CD4-positive, CD25-positive, alpha-beta regulatory T cell (primary cell): Measurements from ENCODE around the gene DYRK3. TPM values are rescaled to one million over a fixed set of nuclear protein-coding genes. Genes with fewer than 3 reads are reported as not detected.

ENCODE experiments used
- ATAC-seq, 2 donors: fragments of 150-1000 bp; cut with Tn5 transposase; one replicate each; pipeline ENCODE4 v1.10.0; 2021; ENCODE audit warnings: low read depth in 2 of 2, moderate number of reproducible peaks in 2 of 2, moderate library complexity in 1 of 2
- DNase-seq, 3 donors: peaks; one replicate each; pipeline versions ENCODE4 v3.0.0 to v3.0.0-alpha.2; 2012 to 2022; ENCODE audit warnings: mixed read lengths in 1 of 3
- H3K27ac ChIP-seq: one replicate; pipeline ENCODE4 v1.7.0; 2013; ENCODE audit warnings: mild to moderate bottlenecking, low read length; ENCODE audit not compliant: insufficient read depth, poor library complexity, severe bottlenecking
- H3K27me3 ChIP-seq: one replicate; pipeline ENCODE4 v1.7.0; 2013; ENCODE audit warnings: low read length; ENCODE audit not compliant: control insufficient read depth, insufficient read depth
- H3K36me3 ChIP-seq: one replicate; pipeline ENCODE4 v1.7.0; 2013; ENCODE audit warnings: mild to moderate bottlenecking, low read length, moderate library complexity; ENCODE audit not compliant: control insufficient read depth, insufficient read depth
- H3K4me1 ChIP-seq: 2 replicates; pipeline ENCODE4 v1.7.0; 2013; ENCODE audit warnings: mild to moderate bottlenecking, low read length; ENCODE audit not compliant: insufficient read depth, control insufficient read depth, poor library complexity, severe bottlenecking
- H3K4me3 ChIP-seq: one replicate; pipeline ENCODE4 v1.7.0; 2013; ENCODE audit warnings: low read depth, mild to moderate bottlenecking, low read length, moderate library complexity
- H3K9me3 ChIP-seq, 2 experiments: 1 replicate in 1 of 2; 2 replicates in 1 of 2; pipeline ENCODE4 v1.7.0; 2013; ENCODE audit warnings: low read length in 2 of 2, mild to moderate bottlenecking in 1 of 2, moderate library complexity in 1 of 2; ENCODE audit not compliant: control insufficient read depth in 2 of 2
- H3K27ac Mint-ChIP-seq, 3 donors: one replicate each; pipeline ENCODE4 v1.8.0; 2020 to 2022; ENCODE audit warnings: mild to moderate bottlenecking in 3 of 3, mixed read lengths in 3 of 3, moderate library complexity in 2 of 3
- H3K27me3 Mint-ChIP-seq: one replicate; pipeline ENCODE4 v1.8.0; 2022; ENCODE audit warnings: mild to moderate bottlenecking, mixed read lengths
- H3K36me3 Mint-ChIP-seq: one replicate; pipeline ENCODE4 v1.8.0; 2020; ENCODE audit warnings: mixed read lengths
- H3K4me1 Mint-ChIP-seq, 4 donors: one replicate each; pipeline ENCODE4 v1.8.0; 2020 to 2022; ENCODE audit warnings: mixed read lengths in 4 of 4, mild to moderate bottlenecking in 1 of 4
- H3K4me3 Mint-ChIP-seq, 4 donors: one replicate each; pipeline ENCODE4 v1.8.0; 2020 to 2022; ENCODE audit warnings: mild to moderate bottlenecking in 4 of 4, mixed read lengths in 4 of 4, moderate library complexity in 3 of 4
- H3K9me3 Mint-ChIP-seq, 7 donors: one replicate each; pipeline ENCODE4 v1.8.0; 2020 to 2022; ENCODE audit warnings: mixed read lengths in 7 of 7, mild to moderate bottlenecking in 3 of 7, moderate library complexity in 2 of 7
- polyA plus RNA-seq, 4 donors: library from polyadenylated mRNA; unstranded; fragments of 300-500 nt; fragmentation: Illumina TruSeq; gene quantifications; one replicate each; pipeline ENCODE4 v1.2.3, GENCODE V29; 2021
- total RNA-seq: library from RNA; stranded (reverse); gene quantifications from one replicate; pipeline ENCODE4 v1.2.3, GENCODE V29; 2022

DYRK3 gene
- total and polyA plus RNA-seq, 5 donors from 2014 or later: 0.32 to 0.67 TPM; not detected in 3

GRCh38 chr1:206663832-206664652 lies 28.7 kb downstream of the DYRK3 start:
- no peaks in the 10 kb centered on the region for H3K36me3 ChIP-seq
- H3K27me3 ChIP-seq: peaks cover 10% of the 10 kb centered on the region
- Mint-ChIP-seq H3K27me3 (peaks cover 55% of the 10 kb centered on the region), H3K4me1 (peaks cover 0 to 11% (median 3%) of the 10 kb centered on the region in 4 donors), H3K36me3 (no peaks in the 10 kb centered on the region), H3K4me3 (no peak overlapping the region), H3K27ac (no peak overlapping the region), H3K9me3 (no peaks in the 10 kb centered on the region)
- DNase-seq: peak; percentile 65 to 76 (median 72)
- no peaks in the 10 kb centered on the region for H3K9me3 ChIP-seq
- H3K4me3 ChIP-seq: no peak overlapping the region
- H3K4me1 ChIP-seq: peaks cover 6% of the 10 kb centered on the region
- H3K27ac ChIP-seq: no peak overlapping the region
- peak; percentile 65 to 66 for ATAC-seq

GRCh38 chr1:206664740-206665139 lies 29.4 kb downstream of the DYRK3 start:
- Mint-ChIP-seq H3K27me3 (peaks cover 50% of the 10 kb centered on the region), H3K36me3 (no peaks in the 10 kb centered on the region), H3K27ac (no peak overlapping the region), H3K4me3 (no peak overlapping the region), H3K4me1 (peaks cover 0 to 11% (median 3%) of the 10 kb centered on the region in 4 donors), H3K9me3 (no peaks in the 10 kb centered on the region)
- ATAC-seq (no peak), DNase-seq (no peak)
- H3K4me3 ChIP-seq: no peak overlapping the region
- H3K4me1 ChIP-seq: peaks cover 6% of the 10 kb centered on the region
- no peaks in the 10 kb centered on the region for H3K36me3 ChIP-seq
- no peak overlapping the region for H3K27ac ChIP-seq
- peaks cover 10% of the 10 kb centered on the region for H3K27me3 ChIP-seq
- no peaks in the 10 kb centered on the region for H3K9me3 ChIP-seq

- peaks cover 46% of the 10 kb centered on the region for H3K27me3 Mint-ChIP-seq
- no peaks in the 10 kb centered on the region for H3K9me3 Mint-ChIP-seq
- no peaks in the 10 kb centered on the region for H3K36me3 Mint-ChIP-seq
- peaks cover 0 to 11% (median 3%) of the 10 kb centered on the region in 4 donors for H3K4me1 Mint-ChIP-seq
- DNase-seq (no peak), ATAC-seq (no peak)
- H3K4me3 Mint-ChIP-seq: no peak overlapping the region
- H3K4me3 ChIP-seq: no peak overlapping the region
- H3K27ac ChIP-seq: no peak overlapping the region
- no peaks in the 10 kb centered on the region for H3K36me3 ChIP-seq
- H3K9me3 ChIP-seq: no peaks in the 10 kb centered on the region
- H3K4me1 ChIP-seq: peaks cover 6% of the 10 kb centered on the region
- no peak overlapping the region for H3K27ac Mint-ChIP-seq
- H3K27me3 ChIP-seq: peaks cover 10% of the 10 kb centered on the region
Observed at GRCh38 chr1:206666031-206666561, 30.8 kb downstream of the DYRK3 start.

GRCh38 chr1:206666954-206667665 lies 31.8 kb downstream of the DYRK3 start:
- Mint-ChIP-seq H3K9me3 (no peaks in the 10 kb centered on the region), H3K27me3 (peaks cover 36% of the 10 kb centered on the region), H3K27ac (peak overlapping the region in 1 of 3 donors; percentile 27), H3K36me3 (no peaks in the 10 kb centered on the region), H3K4me3 (no peak overlapping the region), H3K4me1 (peaks cover 0 to 11% (median 3%) of the 10 kb centered on the region in 4 donors)
- H3K4me1 ChIP-seq: peaks cover 6% of the 10 kb centered on the region
- H3K27ac ChIP-seq: no peak overlapping the region
- H3K27me3 ChIP-seq: peaks cover 10% of the 10 kb centered on the region
- no peak overlapping the region for H3K4me3 ChIP-seq
- DNase-seq: no peak
- no peaks in the 10 kb centered on the region for H3K36me3 ChIP-seq
- no peaks in the 10 kb centered on the region for H3K9me3 ChIP-seq
- ATAC-seq: no peak

- no peak overlapping the region for H3K4me3 Mint-ChIP-seq
- Histone ChIP-seq H3K4me3 (no peak overlapping the region), H3K27ac (no peak overlapping the region), H3K36me3 (no peaks in the 10 kb centered on the region), H3K27me3 (peaks cover 2% of the 10 kb centered on the region), H3K4me1 (peaks cover 6% of the 10 kb centered on the region), H3K9me3 (no peaks in the 10 kb centered on the region)
- no peaks in the 10 kb centered on the region for H3K36me3 Mint-ChIP-seq
- H3K4me1 Mint-ChIP-seq: peaks cover 0 to 6% (median 2%) of the 10 kb centered on the region in 4 donors
- ATAC-seq (no peak), DNase-seq (no peak)
- H3K27me3 Mint-ChIP-seq: peaks cover 24% of the 10 kb centered on the region
- no peaks in the 10 kb centered on the region for H3K9me3 Mint-ChIP-seq
- peak overlapping the region in 1 of 3 donors; percentile 70 for H3K27ac Mint-ChIP-seq
Observed at GRCh38 chr1:206668351-206668750, 33.0 kb downstream of the DYRK3 start.

- H3K27ac Mint-ChIP-seq: no peak overlapping the region
- peaks cover 21% of the 10 kb centered on the region for H3K27me3 Mint-ChIP-seq
- no peak overlapping the region for H3K4me3 Mint-ChIP-seq
- no peaks in the 10 kb centered on the region for H3K36me3 Mint-ChIP-seq
- peaks cover 0 to 4% (median 2%) of the 10 kb centered on the region in 4 donors for H3K4me1 Mint-ChIP-seq
- Histone ChIP-seq H3K36me3 (no peaks in the 10 kb centered on the region), H3K27me3 (no peaks in the 10 kb centered on the region), H3K9me3 (no peaks in the 10 kb centered on the region), H3K4me1 (peaks cover 2% of the 10 kb centered on the region), H3K4me3 (no peak overlapping the region), H3K27ac (no peak overlapping the region)
- ATAC-seq (no peak), DNase-seq (no peak)
- H3K9me3 Mint-ChIP-seq: no peaks in the 10 kb centered on the region
Observed at GRCh38 chr1:206668874-206669410, 33.6 kb downstream of the DYRK3 start.

- Histone ChIP-seq H3K36me3 (no peaks in the 10 kb centered on the region), H3K27ac (no peak overlapping the region), H3K4me3 (no peak overlapping the region), H3K4me1 (no peaks in the 10 kb centered on the region), H3K9me3 (no peaks in the 10 kb centered on the region), H3K27me3 (no peaks in the 10 kb centered on the region)
- Mint-ChIP-seq H3K36me3 (no peaks in the 10 kb centered on the region), H3K4me1 (no peaks in the 10 kb centered on the region), H3K9me3 (no peaks in the 10 kb centered on the region), H3K27me3 (peaks cover 7% of the 10 kb centered on the region), H3K27ac (no peak overlapping the region), H3K4me3 (no peak overlapping the region)
- DNase-seq (no peak), ATAC-seq (no peak)
Observed at GRCh38 chr1:206672011-206672688, 36.8 kb downstream of the DYRK3 start.
